Adrenal gland (tissue), 5 donors: ENCODE results near the gene CIAPIN1.

Experiments used
- CTCF ChIP-seq, 6 experiments: fragments of 450-650 bp in 4 of 6; fragments of 200-600 bp in 2 of 6; sonication (generic) in 1 of 6; IDR thresholded peaks; 1 replicate in 5 of 6; 2 replicates in 1 of 6; pipeline versions ENCODE4 v1.5.1 to v1.8.0; 2016 to 2021; ENCODE audit warnings: antibody characterized with exemption in 6 of 6, mild to moderate bottlenecking in 2 of 6, moderate library complexity in 1 of 6
- POLR2A ChIP-seq, 2 donors: fragments of 450-650 bp; IDR thresholded peaks; one replicate each; pipeline ENCODE4 v1.6.1; 2017; ENCODE audit warnings: antibody characterized with exemption in 2 of 2, mild to moderate bottlenecking in 2 of 2, moderate library complexity in 1 of 2
- donor health status: DM: no; HTN: no; CAD: no.

- TF ChIP-seq POLR2A (IDR thresholded peaks at IDR 0.05) (no peak), CTCF (IDR thresholded peaks at IDR 0.05) (no peak)
These were observed 62.1 kb downstream of the CIAPIN1 start for GRCh38 chr16:57385083-57385482.
